GM10266 (cell line): Measurements from ENCODE around the gene TRPM2.

Experiments used
- DNase-seq: peaks from one replicate; pipeline ENCODE4 v3.0.0; 2012; ENCODE audit errors: extremely low spot score
- CTCF ChIP-seq: IDR thresholded peaks from 2 replicates; pipeline ENCODE4 v1.5.1; 2012; ENCODE audit warnings: mild to moderate bottlenecking, low read depth; ENCODE audit not compliant: control insufficient read depth, insufficient read depth; ENCODE audit errors: missing control alignments

The TRPM2 gene

GRCh38 chr21:44372616-44373015 is 19.2 kb downstream of the TRPM2 start:
- no peak for TF ChIP-seq CTCF

GRCh38 chr21:44374601-44375280 is 21.3 kb downstream of the TRPM2 start:
- no peak for TF ChIP-seq CTCF
- no peak for DNase-seq

More at GRCh38 chr21:44372616-44373015, 19.2 kb downstream of the TRPM2 start:
- DNase-seq = no peak

- no peak for DNase-seq
- TF ChIP-seq CTCF = no peak
These were observed 21.8 kb downstream of the TRPM2 start for GRCh38 chr21:44375281-44375651.

GRCh38 chr21:44375761-44376241 is 22.4 kb downstream of the TRPM2 start:
- no peak for TF ChIP-seq CTCF
- DNase-seq = no peak

- DNase-seq = no peak
- no peak for TF ChIP-seq CTCF
These were observed 23.2 kb downstream of the TRPM2 start for GRCh38 chr21:44376606-44377005.

GRCh38 chr21:44377201-44377921 is 23.9 kb downstream of the TRPM2 start:
- no peak for DNase-seq
- TF ChIP-seq CTCF = no peak
